Ishikawa (cell line): Measurements from ENCODE around the gene ACSL5.

ENCODE experiments used
- CEBPB ChIP-seq: IDR thresholded peaks from 2 replicates; pipeline ENCODE4 v1.6.1; 2012
- CREB1 ChIP-seq: IDR thresholded peaks from 2 replicates; pipeline ENCODE4 v1.6.1; 2012; ENCODE audit warnings: low read depth
- EGR1 ChIP-seq: IDR thresholded peaks from 2 replicates; pipeline ENCODE4 v1.6.1; 2012
- EP300 ChIP-seq: IDR thresholded peaks from 2 replicates; pipeline ENCODE4 v1.6.1; 2012; ENCODE audit warnings: borderline replicate concordance
- FOXM1 ChIP-seq: IDR thresholded peaks from 2 replicates; pipeline ENCODE4 v1.6.1; 2012; ENCODE audit warnings: low read depth, borderline replicate concordance
- MAX ChIP-seq: IDR thresholded peaks from 2 replicates; pipeline ENCODE4 v1.6.1; 2012
- NFIC ChIP-seq: IDR thresholded peaks from 2 replicates; pipeline ENCODE4 v1.6.1; 2012
- RAD21 ChIP-seq: IDR thresholded peaks from 2 replicates; pipeline ENCODE4 v1.6.1; 2012; ENCODE audit warnings: low read depth
- REST ChIP-seq: IDR thresholded peaks from 2 replicates; pipeline ENCODE4 v1.6.1; 2012; ENCODE audit warnings: low read depth, mild to moderate bottlenecking
- TAF1 ChIP-seq: IDR thresholded peaks from 2 replicates; pipeline ENCODE4 v1.6.1; 2012; ENCODE audit warnings: low read depth, mild to moderate bottlenecking
- TCF12 ChIP-seq: IDR thresholded peaks from 2 replicates; pipeline ENCODE4 v1.6.1; 2012; ENCODE audit warnings: low read depth
- TEAD4 ChIP-seq: IDR thresholded peaks from 2 replicates; pipeline ENCODE4 v1.6.1; 2012
- USF1 ChIP-seq: IDR thresholded peaks from 2 replicates; pipeline ENCODE4 v1.6.1; 2012
- YY1 ChIP-seq: IDR thresholded peaks from 2 replicates; pipeline ENCODE4 v1.6.1; 2012; ENCODE audit warnings: low read depth
- ZBTB7A ChIP-seq: IDR thresholded peaks from 2 replicates; pipeline ENCODE4 v1.6.1; 2012; ENCODE audit warnings: low read depth

ACSL5 gene, protein sequence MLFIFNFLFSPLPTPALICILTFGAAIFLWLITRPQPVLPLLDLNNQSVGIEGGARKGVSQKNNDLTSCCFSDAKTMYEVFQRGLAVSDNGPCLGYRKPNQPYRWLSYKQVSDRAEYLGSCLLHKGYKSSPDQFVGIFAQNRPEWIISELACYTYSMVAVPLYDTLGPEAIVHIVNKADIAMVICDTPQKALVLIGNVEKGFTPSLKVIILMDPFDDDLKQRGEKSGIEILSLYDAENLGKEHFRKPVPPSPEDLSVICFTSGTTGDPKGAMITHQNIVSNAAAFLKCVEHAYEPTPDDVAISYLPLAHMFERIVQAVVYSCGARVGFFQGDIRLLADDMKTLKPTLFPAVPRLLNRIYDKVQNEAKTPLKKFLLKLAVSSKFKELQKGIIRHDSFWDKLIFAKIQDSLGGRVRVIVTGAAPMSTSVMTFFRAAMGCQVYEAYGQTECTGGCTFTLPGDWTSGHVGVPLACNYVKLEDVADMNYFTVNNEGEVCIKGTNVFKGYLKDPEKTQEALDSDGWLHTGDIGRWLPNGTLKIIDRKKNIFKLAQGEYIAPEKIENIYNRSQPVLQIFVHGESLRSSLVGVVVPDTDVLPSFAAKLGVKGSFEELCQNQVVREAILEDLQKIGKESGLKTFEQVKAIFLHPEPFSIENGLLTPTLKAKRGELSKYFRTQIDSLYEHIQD

DNA sequence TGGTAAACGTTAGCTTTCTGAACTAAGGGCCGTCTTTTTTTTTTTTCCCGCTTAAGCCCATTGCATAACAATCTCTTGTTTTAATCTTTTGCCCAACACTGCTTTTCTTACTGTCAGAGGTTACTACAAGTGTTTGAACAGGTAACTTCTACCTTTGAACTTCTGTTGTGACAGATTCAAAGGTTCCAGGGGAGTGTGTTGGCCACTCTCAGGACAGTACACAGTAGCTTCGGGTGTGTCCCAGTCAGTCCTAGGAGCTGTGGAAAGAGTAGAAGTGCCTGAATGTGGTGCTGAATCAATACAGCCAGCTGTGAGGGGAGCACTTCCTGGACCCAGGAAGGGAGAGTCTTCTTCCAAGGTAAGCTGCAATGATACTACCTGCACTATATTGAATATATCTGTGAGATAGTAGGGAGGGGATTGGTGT is at the start of gene ACSL5:
ACSL5 (plus strand) TSS at position 205 of the 427 bp plus-strand sequence. CDS start 20,831 bp downstream, outside the sequence.
- TF ChIP-seq TEAD4 (no peak), EGR1 (no peak), NFIC (no peak), USF1 (no peak), CEBPB (no peak), MAX (no peak), RAD21 (no peak), TAF1 (no peak), FOXM1 (no peak), TCF12 (no peak), CREB1 (no peak), ZBTB7A (no peak), REST (no peak)

- TF ChIP-seq CREB1: no peak
- TF ChIP-seq TCF12: no peak
- no peak for TF ChIP-seq EGR1
- TF ChIP-seq TEAD4: no peak
- TF ChIP-seq ZBTB7A: no peak
- no peak for TF ChIP-seq TAF1
- no peak for TF ChIP-seq FOXM1
- TF ChIP-seq CEBPB: no peak
- no peak for TF ChIP-seq EP300
- TF ChIP-seq USF1: no peak
- no peak for TF ChIP-seq YY1
- TF ChIP-seq REST: no peak
- no peak for TF ChIP-seq RAD21
- TF ChIP-seq MAX: no peak
These were observed 46.2 kb upstream of the ACSL5 start for GRCh38 chr10:112327678-112328077.

DNA sequence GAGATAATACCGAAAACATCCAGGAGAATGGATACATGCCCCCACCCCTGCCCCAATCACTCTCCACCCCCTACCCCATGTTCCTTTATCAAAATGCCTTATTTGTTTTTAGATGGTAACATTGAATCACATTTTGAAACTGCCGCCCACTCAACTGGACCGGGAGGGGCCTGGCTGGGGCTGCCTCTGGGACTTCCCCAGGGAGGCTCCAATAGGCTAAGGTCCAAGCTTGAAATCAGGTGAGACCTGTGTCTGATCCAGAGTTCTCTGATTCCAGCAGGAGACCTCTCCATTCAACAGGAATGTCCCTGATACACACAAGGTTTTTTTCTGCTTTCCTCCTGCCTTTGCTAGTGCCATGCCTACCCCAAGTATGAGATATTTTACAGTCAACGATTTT is 43.8 kb upstream of the ACSL5 start:
- TF ChIP-seq EGR1 (no peak), YY1 (no peak), MAX (no peak), EP300 (no peak), TAF1 (no peak), TCF12 (no peak), NFIC (no peak), REST (no peak), RAD21 (no peak), TEAD4 (no peak), FOXM1 (no peak), CREB1 (no peak), USF1 (no peak), ZBTB7A (no peak)
